Left ventricle myocardium inferior (tissue), 1 donor: ENCODE measurements around the gene DCUN1D2. TPM values are rescaled to one million over a fixed set of nuclear protein-coding genes. Genes with fewer than 3 reads are reported as not detected.
A peak's percentile ranks its signal among the peaks of the same experiment; 100 is the strongest.

ENCODE experiments used
- DNase-seq: peaks from one replicate; pipeline ENCODE4 v3.0.0-alpha.2; 2020
- H3K27ac ChIP-seq: fragments of 200-600 bp; replicated peaks from 2 replicates; pipeline ENCODE4 v1.8.0; 2021
- H3K27me3 ChIP-seq: fragments of 200-600 bp; 2 replicates; pipeline ENCODE4 v1.8.0; 2021; ENCODE audit warnings: low read depth
- H3K36me3 ChIP-seq: fragments of 200-600 bp; 2 replicates; pipeline ENCODE4 v1.8.0; 2021
- H3K4me1 ChIP-seq: fragments of 200-600 bp; 2 replicates; pipeline ENCODE4 v1.8.0; 2021
- H3K4me3 ChIP-seq: fragments of 200-600 bp; 2 replicates; pipeline ENCODE4 v1.8.0; 2021; ENCODE audit warnings: mild to moderate bottlenecking, moderate library complexity
- H3K9me3 ChIP-seq: fragments of 200-600 bp; replicated peaks from 2 replicates; pipeline ENCODE4 v1.8.0; 2021
- intact Hi-C: fragments of 100-400 bp; cut with micrococcal nuclease; formaldehyde crosslinking; loops from one replicate; pipeline ENCODE4 v1.11.0; 2022
- total RNA-seq: library from RNA; stranded (reverse); fragmentation: NEBNext Ultra II Directional; extraction: Animal tissue kit (Norgen Biotek cat#: 25700); gene quantifications from one replicate; pipeline ENCODE4 v1.2.1, GENCODE V29; 2021
- TF ChIP-seq, protein P1 (sequence below): fragments of 200-600 bp; IDR thresholded peaks from 2 replicates; pipeline ENCODE4 v1.8.0; 2021; ENCODE audit warnings: antibody characterized with exemption, mild to moderate bottlenecking, borderline replicate concordance
- donor health status: DM: no; HTN: yes; CAD: no; lungs with severe emphysema.

Gene DCUN1D2
- total RNA-seq, 1 donor from 2014 or later = 196 TPM

- intact Hi-C loops = no loop called here
- H3K4me1 ChIP-seq = peaks cover 25% of the 10 kb centered on the region
- H3K36me3 ChIP-seq = peaks cover 51% of the 10 kb centered on the region
Observed at GRCh38 chr13:113532156-113532806, 41.8 kb upstream of the DCUN1D2 start.

GRCh38 chr13:113531041-113531873 is 40.7 kb upstream of the DCUN1D2 start:
- no peaks in the 10 kb centered on the region for H3K27me3 ChIP-seq
- H3K36me3 ChIP-seq = peaks cover 53% of the 10 kb centered on the region
- H3K4me3 ChIP-seq = no peak overlapping the region
- no peak overlapping the region for H3K27ac ChIP-seq
- intact Hi-C loops = no loop called here
- no peak for DNase-seq
- TF ChIP-seq, protein P1, sequence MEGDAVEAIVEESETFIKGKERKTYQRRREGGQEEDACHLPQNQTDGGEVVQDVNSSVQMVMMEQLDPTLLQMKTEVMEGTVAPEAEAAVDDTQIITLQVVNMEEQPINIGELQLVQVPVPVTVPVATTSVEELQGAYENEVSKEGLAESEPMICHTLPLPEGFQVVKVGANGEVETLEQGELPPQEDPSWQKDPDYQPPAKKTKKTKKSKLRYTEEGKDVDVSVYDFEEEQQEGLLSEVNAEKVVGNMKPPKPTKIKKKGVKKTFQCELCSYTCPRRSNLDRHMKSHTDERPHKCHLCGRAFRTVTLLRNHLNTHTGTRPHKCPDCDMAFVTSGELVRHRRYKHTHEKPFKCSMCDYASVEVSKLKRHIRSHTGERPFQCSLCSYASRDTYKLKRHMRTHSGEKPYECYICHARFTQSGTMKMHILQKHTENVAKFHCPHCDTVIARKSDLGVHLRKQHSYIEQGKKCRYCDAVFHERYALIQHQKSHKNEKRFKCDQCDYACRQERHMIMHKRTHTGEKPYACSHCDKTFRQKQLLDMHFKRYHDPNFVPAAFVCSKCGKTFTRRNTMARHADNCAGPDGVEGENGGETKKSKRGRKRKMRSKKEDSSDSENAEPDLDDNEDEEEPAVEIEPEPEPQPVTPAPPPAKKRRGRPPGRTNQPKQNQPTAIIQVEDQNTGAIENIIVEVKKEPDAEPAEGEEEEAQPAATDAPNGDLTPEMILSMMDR = no peak
- H3K4me1 ChIP-seq = peaks cover 25% of the 10 kb centered on the region
- H3K9me3 ChIP-seq = no peaks in the 10 kb centered on the region

More at GRCh38 chr13:113532156-113532806, 41.8 kb upstream of the DCUN1D2 start:
- H3K4me3 ChIP-seq = no peak overlapping the region
- peak overlapping the region; percentile 68 for H3K27ac ChIP-seq
- no peaks in the 10 kb centered on the region for H3K27me3 ChIP-seq
- peak; percentile 44 for DNase-seq
- TF ChIP-seq, protein P1 = no peak
- H3K9me3 ChIP-seq = no peaks in the 10 kb centered on the region

DNA sequence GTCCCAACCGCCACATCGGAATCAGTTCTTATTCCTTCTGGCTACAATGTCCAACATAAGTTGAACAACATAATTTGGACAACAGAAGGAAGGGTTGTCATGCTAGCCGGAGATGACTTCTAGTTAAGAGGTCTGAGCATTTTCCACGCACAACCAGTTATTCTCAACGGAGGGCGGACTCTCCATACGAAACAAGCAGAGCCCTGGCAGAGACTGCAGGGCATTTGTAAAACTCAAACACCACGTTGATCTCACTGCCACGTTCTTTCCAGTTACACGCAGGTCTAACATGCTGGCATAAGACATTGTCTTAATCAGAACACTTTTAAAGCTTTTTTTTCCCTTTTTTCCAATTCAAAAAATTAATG is 38.3 kb upstream of the DCUN1D2 start:
- no peaks in the 10 kb centered on the region for H3K9me3 ChIP-seq

GRCh38 chr13:113528101-113528812 is 37.7 kb upstream of the DCUN1D2 start:
- peaks cover 69% of the 10 kb centered on the region for H3K36me3 ChIP-seq

More for the DNA sequence above, 38.3 kb upstream of the DCUN1D2 start:
- Histone ChIP-seq H3K4me3 (no peak overlapping the region), H3K4me1 (peaks cover 23% of the 10 kb centered on the region), H3K27me3 (no peaks in the 10 kb centered on the region), H3K27ac (no peak overlapping the region), H3K36me3 (peaks cover 63% of the 10 kb centered on the region)
- TF ChIP-seq, protein P1 = no peak
- no peak for DNase-seq
- intact Hi-C loops = no loop called here

More at GRCh38 chr13:113528101-113528812, 37.7 kb upstream of the DCUN1D2 start:
- no peak for DNase-seq
- TF ChIP-seq, protein P1 = no peak
- Histone ChIP-seq H3K27me3 (no peaks in the 10 kb centered on the region), H3K4me1 (peaks cover 18% of the 10 kb centered on the region), H3K27ac (no peak overlapping the region), H3K4me3 (no peak overlapping the region), H3K9me3 (no peaks in the 10 kb centered on the region)
- intact Hi-C loops = no loop called here
